Motor neuron (in vitro differentiated cells): ENCODE data around the gene TRDN. TPM values are rescaled to one million over a fixed set of nuclear protein-coding genes. Genes with fewer than 3 reads are reported as not detected.

ENCODE experiments used
- ATAC-seq, 8 experiments: fragments of 200-7000 bp; cut with Tn5 transposase; replicated peaks in 6 of 8; 2 replicates each; pipeline ENCODE4 v1.8.0; 2021; ENCODE audit warnings: mild to moderate bottlenecking in 8 of 8, moderate library complexity in 8 of 8
- H3K27ac ChIP-seq, 2 donors: fragments of 250-450 bp; sonication (Bioruptor Pico); 2 replicates each; pipeline ENCODE4 v1.9.0; 2021; ENCODE audit warnings: antibody characterized with exemption in 2 of 2, mild to moderate bottlenecking in 2 of 2, moderate library complexity in 1 of 2
- H3K4me1 ChIP-seq, 2 donors: fragments of 250-450 bp; sonication (Bioruptor Pico); replicated peaks in 1 of 2; 2 replicates each; pipeline ENCODE4 v1.6.1; 2021; ENCODE audit warnings: antibody characterized with exemption in 2 of 2, mild to moderate bottlenecking in 2 of 2, moderate library complexity in 1 of 2
- H3K4me3 ChIP-seq, 5 donors: fragments of 250-450 bp; sonication (Bioruptor Pico); 2 replicates each; pipeline ENCODE4 v1.9.0; 2021; ENCODE audit warnings: antibody characterized with exemption in 5 of 5, mild to moderate bottlenecking in 5 of 5, moderate library complexity in 4 of 5
- WGBS, 10 experiments: fragments of 450-650 bp; shearing (Covaris generic); methylation state at CpG; one replicate each; pipeline ENCODE4 v1.0.0; 2022; 5-methylcytosine and 5-hydroxymethylcytosine counted together
- in situ Hi-C, 9 experiments: fragments of 400-800 bp; cut with MboI; loops; one replicate each; pipeline ENCODE4 v1.15.0; 2021; ENCODE audit warnings: low sequenced_read_pairs in 9 of 9, low pct_unique_long_range_greater_than_20kb in 2 of 9; ENCODE audit not compliant: unreplicated experiment in 9 of 9
- total RNA-seq, 8 experiments: library from RNA; unstranded; fragments of 300-600 nt; gene quantifications; 2 replicates each; pipeline versions ENCODE4 v1.2.3 to v1.2.4, GENCODE V29; 2022

The TRDN gene
- total RNA-seq, 8 experiments from 2014 or later: 0.90 to 2.8 TPM; not detected in 6

DNA sequence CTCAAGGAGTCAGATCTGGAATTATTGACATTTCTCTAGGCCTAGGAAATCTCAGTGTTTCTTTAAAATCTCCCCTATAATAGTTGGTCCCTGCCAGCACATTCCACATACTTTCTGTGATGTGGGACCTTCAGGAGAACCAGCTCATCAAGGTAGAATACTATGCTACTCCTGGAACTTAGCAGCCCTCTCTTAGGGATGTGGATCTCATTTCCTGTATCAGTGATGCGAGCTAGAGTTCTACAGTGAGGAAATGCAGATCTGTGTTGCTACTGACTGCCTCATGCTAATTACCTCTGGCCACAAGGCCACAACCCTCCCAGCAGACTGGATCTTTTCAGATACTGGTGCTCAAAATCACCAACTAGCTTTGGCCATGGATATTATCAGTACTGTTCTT lies 446.9 kb downstream of the TRDN start:
- WGBS, 10 experiments: 40 to 86% (median 83%) methylated on average over 1 of the region's 1 CpG; no CpG with 5 or more reads in 6 of the 10 experiments
- in situ Hi-C loops: no loop called here
- ATAC-seq: peak in 2 of 8 experiments; percentile 75 to 76
- Histone ChIP-seq H3K4me1 (no peaks in the 10 kb centered on the region), H3K27ac (no peak overlapping the region), H3K4me3 (no peak overlapping the region)

DNA sequence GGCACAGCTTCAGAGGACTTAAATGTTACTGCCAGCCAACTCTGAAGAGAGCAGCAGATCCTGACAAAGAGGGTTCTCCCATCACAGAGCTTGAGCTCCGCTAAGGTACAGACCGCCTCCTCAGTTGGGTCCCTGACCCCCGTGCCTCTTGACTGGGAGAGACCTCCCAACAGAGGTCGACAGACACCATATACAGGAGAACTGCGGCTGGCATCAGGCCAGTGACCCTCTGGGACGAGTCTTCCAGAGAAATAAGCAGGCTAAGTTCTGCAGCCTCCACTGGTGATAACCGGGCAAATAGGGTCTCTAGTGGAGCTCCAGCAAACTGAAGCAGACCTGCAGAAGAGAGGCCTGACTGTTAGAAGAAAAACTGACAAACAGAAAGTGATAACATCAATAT lies 453.8 kb downstream of the TRDN start:
- Histone ChIP-seq H3K4me1 (no peaks in the 10 kb centered on the region), H3K4me3 (no peak overlapping the region), H3K27ac (no peak overlapping the region)
- WGBS, 10 experiments: 0 to 100% (median 71%) methylated on average over 1 to 6 of the region's 7 CpGs; no CpG with 5 or more reads in 1 of the 10 experiments
- in situ Hi-C loops: no loop called here
- no peak for ATAC-seq

DNA sequence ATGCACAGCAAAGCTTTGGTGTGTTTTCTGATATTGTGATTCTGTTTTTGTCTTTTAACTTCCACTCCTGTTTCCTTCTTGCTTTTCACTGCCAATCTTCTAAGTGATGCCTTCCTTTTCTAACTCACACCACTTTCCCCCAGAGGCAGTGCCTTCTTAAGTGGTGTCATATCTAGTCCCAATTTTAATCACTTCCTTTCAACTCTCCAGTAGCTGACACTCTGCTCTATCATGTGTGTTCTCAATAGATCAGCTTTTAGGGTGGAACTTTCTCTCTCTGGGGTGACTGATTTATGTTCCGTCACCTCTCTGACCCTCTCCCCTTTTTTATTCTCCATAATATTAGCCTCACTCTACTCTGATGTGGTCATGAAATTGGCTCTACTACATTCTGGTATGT lies 460.0 kb downstream of the TRDN start:
- Histone ChIP-seq H3K4me1 (no peaks in the 10 kb centered on the region), H3K27ac (no peak overlapping the region), H3K4me3 (no peak overlapping the region)
- 29 to 100% (median 70%) methylated on average over 1 of the region's 1 CpG; no CpG with 5 or more reads in 3 of the 10 experiments for WGBS, 10 experiments
- in situ Hi-C loops: no loop called here
- no peak for ATAC-seq

DNA sequence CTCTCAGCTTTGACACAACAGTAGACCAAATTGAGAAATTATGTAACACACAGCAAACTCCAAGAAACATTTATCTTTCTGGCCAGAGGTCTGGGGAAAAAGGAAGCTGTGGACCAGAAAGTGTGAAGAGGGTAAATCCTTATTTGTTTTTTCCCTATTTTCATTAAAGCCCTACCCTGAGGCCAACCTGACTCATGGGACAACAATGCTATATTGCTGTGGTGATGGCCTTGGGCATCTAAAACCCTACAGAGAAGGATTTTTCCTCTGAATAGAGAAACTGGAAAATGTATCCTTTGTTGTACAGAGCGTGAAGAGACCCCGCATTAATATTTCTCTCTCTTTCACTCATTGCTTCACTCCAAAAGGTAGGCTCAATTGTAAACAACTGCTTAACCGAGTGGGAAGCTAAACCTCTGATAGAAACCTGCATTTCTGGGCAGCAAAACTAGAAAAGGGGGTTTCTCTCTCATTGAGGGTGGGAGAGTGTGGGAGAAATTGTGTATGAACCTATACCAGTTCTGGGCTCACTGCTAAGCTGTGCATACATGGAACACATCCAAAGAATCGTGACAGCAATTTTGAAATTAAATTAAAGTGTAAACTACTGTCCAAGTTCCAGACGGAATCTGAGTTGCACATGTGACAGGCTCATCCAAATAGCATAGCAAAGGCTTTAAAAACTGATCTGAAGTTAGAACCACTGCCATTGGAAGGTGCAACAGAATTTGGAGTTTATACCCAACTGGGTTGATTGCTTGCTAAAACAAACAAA lies 465.2 kb downstream of the TRDN start:
- Histone ChIP-seq H3K27ac (no peak overlapping the region), H3K4me1 (no peaks in the 10 kb centered on the region), H3K4me3 (no peak overlapping the region)
- in situ Hi-C loops: no loop called here
- 0 to 100% (median 68%) methylated on average over 1 to 5 of the region's 5 CpGs for WGBS, 10 experiments
- no peak for ATAC-seq

DNA sequence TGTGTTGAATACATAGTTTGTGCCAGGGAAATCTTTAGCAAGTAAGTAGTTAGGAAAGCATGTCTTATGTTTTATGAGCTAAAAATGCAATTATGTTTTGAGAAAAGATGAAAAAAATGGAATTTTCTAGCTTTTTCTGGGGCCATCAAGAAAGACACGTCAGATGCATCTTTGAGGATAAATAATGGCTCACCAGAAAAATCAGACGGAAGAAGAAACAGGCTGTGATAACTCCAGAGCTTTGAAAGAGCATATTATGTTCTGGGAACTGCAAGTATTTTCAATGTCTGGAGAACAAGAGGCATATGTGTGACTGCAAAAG lies 467.0 kb downstream of the TRDN start:
- in situ Hi-C loops: no loop called here
- no peak for ATAC-seq
- Histone ChIP-seq H3K4me1 (no peaks in the 10 kb centered on the region), H3K4me3 (no peak overlapping the region), H3K27ac (no peak overlapping the region)
- WGBS, 10 experiments: 0 to 100% (median 77%) methylated on average over 1 to 2 of the region's 2 CpGs; no CpG with 5 or more reads in 1 of the 10 experiments

DNA sequence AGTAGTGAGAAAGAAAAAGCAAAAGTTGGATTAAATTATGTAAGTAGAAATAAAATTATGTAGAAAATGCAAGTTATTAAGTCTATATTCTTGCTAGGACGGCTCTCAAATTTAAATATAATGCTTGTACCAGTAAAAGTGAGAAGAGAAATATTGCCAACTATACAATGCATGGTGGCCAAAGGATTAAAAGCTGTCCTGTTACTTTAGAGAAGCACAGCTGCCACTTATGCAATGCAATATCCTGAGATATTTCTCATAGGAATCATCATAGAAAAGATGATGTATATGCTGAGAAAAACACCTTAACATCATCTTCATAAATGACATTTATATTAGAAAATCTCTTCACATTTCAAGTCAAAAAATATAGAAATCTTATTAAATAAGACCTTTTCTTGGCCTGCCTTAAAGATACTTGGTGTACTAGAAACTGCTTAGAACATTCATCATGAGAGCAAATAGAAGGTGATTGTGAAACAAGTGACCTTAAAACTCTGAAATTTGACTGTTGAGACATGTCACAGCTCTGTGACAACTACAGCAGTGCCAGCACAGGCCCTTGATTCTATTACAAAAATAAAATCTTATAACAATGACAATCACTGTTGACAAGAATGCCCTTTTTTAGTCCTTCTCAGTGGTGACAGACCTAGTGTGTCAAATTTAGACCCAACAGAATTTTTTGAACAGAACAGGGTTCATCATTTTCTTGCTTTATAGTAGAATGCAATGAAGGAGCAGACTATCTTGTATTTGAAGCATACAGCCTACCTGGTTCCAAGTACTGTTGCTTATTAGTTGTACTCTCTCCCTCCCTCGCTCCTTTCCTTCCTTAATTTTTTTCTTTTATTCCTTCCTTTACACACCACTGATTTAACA lies 467.6 kb downstream of the TRDN start:
- in situ Hi-C loops: no loop called here
- no peak overlapping the region for H3K4me3 ChIP-seq
- ATAC-seq: no peak
- H3K4me1 ChIP-seq: no peaks in the 10 kb centered on the region
- WGBS, 10 experiments: 0 to 100% (median 70%) methylated on average over 1 to 2 of the region's 2 CpGs
- H3K27ac ChIP-seq: no peak overlapping the region

DNA sequence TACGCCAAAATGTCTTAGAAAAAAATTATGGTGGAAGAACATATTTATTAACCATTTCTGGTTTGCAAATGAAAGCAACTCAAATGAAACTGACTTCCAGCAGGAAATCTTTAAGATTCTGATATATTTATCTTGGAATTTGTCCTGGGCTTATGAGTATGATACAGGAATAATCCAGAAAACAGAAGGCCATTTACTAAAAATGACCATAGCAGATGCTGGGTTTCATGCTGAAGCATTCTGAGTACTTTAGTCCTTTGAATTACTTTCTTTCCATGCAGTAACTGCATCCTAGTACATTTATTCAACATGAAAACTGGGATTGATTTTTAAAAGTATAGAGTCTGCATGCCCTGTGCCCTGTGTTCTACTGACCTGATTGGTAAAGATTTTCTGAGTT lies 468.3 kb downstream of the TRDN start:
- no peak for ATAC-seq
- WGBS, 10 experiments: 29 to 100% (median 100%) methylated on average over 1 of the region's 1 CpG; no CpG with 5 or more reads in 3 of the 10 experiments

More for the DNA sequence above, 468.3 kb downstream of the TRDN start:
- no peak overlapping the region for H3K27ac ChIP-seq
- H3K4me1 ChIP-seq: no peaks in the 10 kb centered on the region
- in situ Hi-C loops: no loop called here
- no peak overlapping the region for H3K4me3 ChIP-seq

Other genes starting within 250 kb of the TRDN start
- 10 to 100 TPM in 4 of 8 experiments, 1 to 10 TPM in 3, under 1 TPM in 1; 0.51 to 31.8 (median 10.1) TPM for gene NKAIN2, start 166.9 kb upstream of the TRDN start, total RNA-seq